Smooth muscle cell (in vitro differentiated cells): ENCODE data around the gene CYB561. TPM values are rescaled to one million over a fixed set of nuclear protein-coding genes. Genes with fewer than 3 reads are reported as not detected.

Experiments used
- DNase-seq: peaks from one replicate; lab custom pipeline; 2025; ENCODE audit not compliant: unreplicated experiment; lab: John Stamatoyannopoulos, UW
- H2AFZ ChIP-seq: fragments of 200-600 bp; sonication (generic); 2 replicates; pipeline ENCODE4 v1.6.0; 2016; ENCODE audit warnings: antibody characterized with exemption, low read depth, mild to moderate bottlenecking
- H3F3A ChIP-seq: fragments of 200-600 bp; sonication (generic); 2 replicates; pipeline ENCODE4 v1.6.0; 2017; ENCODE audit warnings: antibody characterized with exemption, low read depth
- H3K27ac ChIP-seq: fragments of 200-600 bp; sonication (generic); 2 replicates; pipeline ENCODE4 v1.5.1; 2016; ENCODE audit warnings: low read depth, mild to moderate bottlenecking
- H3K27me3 ChIP-seq: fragments of 200-600 bp; sonication (generic); 2 replicates; pipeline ENCODE4 v1.6.1; 2016; ENCODE audit warnings: low read depth, mild to moderate bottlenecking
- H3K36me3 ChIP-seq: fragments of 200-600 bp; sonication (generic); 2 replicates; pipeline ENCODE4 v1.5.1; 2016; ENCODE audit warnings: low read depth
- H3K4me1 ChIP-seq: fragments of 200-600 bp; sonication (generic); 2 replicates; pipeline ENCODE4 v1.5.1; 2016; ENCODE audit warnings: low read depth
- H3K4me2 ChIP-seq: fragments of 200-600 bp; sonication (generic); 2 replicates; pipeline ENCODE4 v1.6.0; 2016; ENCODE audit warnings: mild to moderate bottlenecking
- H3K4me3 ChIP-seq: fragments of 200-600 bp; sonication (generic); 2 replicates; pipeline ENCODE4 v1.5.1; 2016; ENCODE audit warnings: mild to moderate bottlenecking
- H3K79me2 ChIP-seq: fragments of 200-600 bp; sonication (generic); 2 replicates; pipeline ENCODE4 v1.6.0; 2016; ENCODE audit warnings: low read depth, mild to moderate bottlenecking
- H3K9ac ChIP-seq: fragments of 200-600 bp; sonication (generic); 2 replicates; pipeline ENCODE4 v1.6.0; 2016; ENCODE audit warnings: low read depth
- H3K9me3 ChIP-seq: fragments of 200-600 bp; sonication (generic); replicated peaks from 2 replicates; pipeline ENCODE4 v1.5.1; 2016; ENCODE audit warnings: low read depth
- H4K20me1 ChIP-seq: fragments of 200-600 bp; sonication (generic); 2 replicates; pipeline ENCODE4 v1.6.0; 2016; ENCODE audit warnings: low read depth
- WGBS: methylation state at CpG from one replicate; pipeline ENCODE4 v1.1.7; 2016; ENCODE audit warnings: low lambda C conversion rate; 5-methylcytosine and 5-hydroxymethylcytosine counted together
- polyA plus RNA-seq: library from polyadenylated mRNA; unstranded; fragments of >200 nt; fragmentation: Nextera tagmentation; extraction: Ambion mirVana; gene quantifications from 2 replicates; pipeline ENCODE4 v1.2.1, GENCODE V29; 2016
- total RNA-seq: library from RNA; depleted of rRNA; stranded (reverse); fragments of >200 nt; gene quantifications from 2 replicates; pipeline ENCODE4 v1.2.3, GENCODE V29; 2014
- TF ChIP-seq, protein P1 (sequence below): fragments of 200-600 bp; sonication (generic); IDR thresholded peaks from 2 replicates; pipeline ENCODE4 v1.5.1; 2017; ENCODE audit warnings: borderline replicate concordance, mild to moderate bottlenecking, antibody characterized with exemption; ENCODE audit not compliant: insufficient read depth, poor library complexity, severe bottlenecking

CYB561 gene
- total and polyA plus RNA-seq, 2 experiments from 2014 or later, result 16.5 to 24.9 TPM

DNA sequence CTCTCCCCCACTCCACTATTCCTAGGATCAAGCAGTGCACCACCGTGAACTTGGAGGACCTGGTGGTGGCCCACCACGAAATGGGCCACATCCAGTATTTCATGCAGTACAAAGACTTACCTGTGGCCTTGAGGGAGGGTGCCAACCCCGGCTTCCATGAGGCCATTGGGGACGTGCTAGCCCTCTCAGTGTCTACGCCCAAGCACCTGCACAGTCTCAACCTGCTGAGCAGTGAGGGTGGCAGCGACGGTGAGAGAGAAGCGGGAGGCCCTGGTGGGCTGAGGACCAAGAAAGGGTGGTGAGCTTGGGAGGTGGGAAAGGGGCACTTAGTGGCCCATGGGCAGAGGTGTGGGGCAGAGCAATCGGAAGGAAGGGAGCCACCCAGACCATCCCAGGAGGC is 47.3 kb upstream of the CYB561 start:
- Histone ChIP-seq H3K4me3 (no peak overlapping the region), H2AFZ (no peak overlapping the region), H3K79me2 (no peaks in the 10 kb centered on the region), H3K36me3 (no peaks in the 10 kb centered on the region), H3K27ac (no peak overlapping the region), H3K4me2 (no peak overlapping the region), H3K27me3 (no peaks in the 10 kb centered on the region), H4K20me1 (no peaks in the 10 kb centered on the region), H3K9me3 (no peaks in the 10 kb centered on the region), H3K9ac (no peak overlapping the region), H3F3A (no peaks in the 10 kb centered on the region), H3K4me1 (no peaks in the 10 kb centered on the region)
- TF ChIP-seq, protein P1, sequence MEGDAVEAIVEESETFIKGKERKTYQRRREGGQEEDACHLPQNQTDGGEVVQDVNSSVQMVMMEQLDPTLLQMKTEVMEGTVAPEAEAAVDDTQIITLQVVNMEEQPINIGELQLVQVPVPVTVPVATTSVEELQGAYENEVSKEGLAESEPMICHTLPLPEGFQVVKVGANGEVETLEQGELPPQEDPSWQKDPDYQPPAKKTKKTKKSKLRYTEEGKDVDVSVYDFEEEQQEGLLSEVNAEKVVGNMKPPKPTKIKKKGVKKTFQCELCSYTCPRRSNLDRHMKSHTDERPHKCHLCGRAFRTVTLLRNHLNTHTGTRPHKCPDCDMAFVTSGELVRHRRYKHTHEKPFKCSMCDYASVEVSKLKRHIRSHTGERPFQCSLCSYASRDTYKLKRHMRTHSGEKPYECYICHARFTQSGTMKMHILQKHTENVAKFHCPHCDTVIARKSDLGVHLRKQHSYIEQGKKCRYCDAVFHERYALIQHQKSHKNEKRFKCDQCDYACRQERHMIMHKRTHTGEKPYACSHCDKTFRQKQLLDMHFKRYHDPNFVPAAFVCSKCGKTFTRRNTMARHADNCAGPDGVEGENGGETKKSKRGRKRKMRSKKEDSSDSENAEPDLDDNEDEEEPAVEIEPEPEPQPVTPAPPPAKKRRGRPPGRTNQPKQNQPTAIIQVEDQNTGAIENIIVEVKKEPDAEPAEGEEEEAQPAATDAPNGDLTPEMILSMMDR, result no peak
- WGBS, result 91% methylated on average over 9 of the region's 9 CpGs
- DNase-seq, result no peak

- no peaks in the 10 kb centered on the region for H3K36me3 ChIP-seq
- no peak overlapping the region for H3K4me2 ChIP-seq
- TF ChIP-seq, protein P1, result no peak
- no peaks in the 10 kb centered on the region for H3K9me3 ChIP-seq
- no peaks in the 10 kb centered on the region for H3K4me1 ChIP-seq
- no peak overlapping the region for H3K4me3 ChIP-seq
- H3K27ac ChIP-seq, result no peak overlapping the region
- no peak for DNase-seq
- H3K79me2 ChIP-seq, result no peaks in the 10 kb centered on the region
- H4K20me1 ChIP-seq, result no peaks in the 10 kb centered on the region
- H3K9ac ChIP-seq, result no peak overlapping the region
- H3K27me3 ChIP-seq, result no peaks in the 10 kb centered on the region
- no peaks in the 10 kb centered on the region for H3F3A ChIP-seq
- WGBS, result 93% methylated on average over 6 of the region's 6 CpGs
- no peak overlapping the region for H2AFZ ChIP-seq
Observed at GRCh38 chr17:63492940-63493339, 46.8 kb upstream of the CYB561 start.

- Histone ChIP-seq H3F3A (no peaks in the 10 kb centered on the region), H3K36me3 (no peaks in the 10 kb centered on the region), H2AFZ (no peak overlapping the region), H3K4me1 (no peaks in the 10 kb centered on the region), H3K27ac (no peak overlapping the region), H3K9me3 (no peaks in the 10 kb centered on the region), H4K20me1 (no peaks in the 10 kb centered on the region), H3K4me2 (no peak overlapping the region), H3K4me3 (no peak overlapping the region), H3K79me2 (no peaks in the 10 kb centered on the region), H3K9ac (no peak overlapping the region), H3K27me3 (no peaks in the 10 kb centered on the region)
- TF ChIP-seq, protein P1, result no peak
- DNase-seq, result no peak
- WGBS, result 95% methylated on average over 10 of the region's 10 CpGs
Observed at GRCh38 chr17:63491977-63492618, 46.0 kb upstream of the CYB561 start.

- Histone ChIP-seq H3K4me1 (no peaks in the 10 kb centered on the region), H3F3A (no peaks in the 10 kb centered on the region), H3K9ac (no peak overlapping the region), H2AFZ (no peak overlapping the region), H3K79me2 (no peaks in the 10 kb centered on the region), H4K20me1 (no peaks in the 10 kb centered on the region), H3K36me3 (no peaks in the 10 kb centered on the region), H3K4me2 (no peak overlapping the region), H3K27ac (no peak overlapping the region), H3K9me3 (no peaks in the 10 kb centered on the region), H3K4me3 (no peak overlapping the region), H3K27me3 (no peaks in the 10 kb centered on the region)
- TF ChIP-seq, protein P1, result no peak
- 86% methylated on average over 8 of the region's 8 CpGs for WGBS
- no peak for DNase-seq
Observed at GRCh38 chr17:63491413-63491812, 45.3 kb upstream of the CYB561 start.
